CD4-positive, alpha-beta T cell treated with Interleukin-12 subunit alpha and Interleukin-12 subunit beta, for 1 hour (primary cell): ENCODE data around the gene NDUFS6.
"Not testable (repeated sequence)": the region's sequence is repeated elsewhere in the genome, so short reads cannot be mapped to it uniquely, and the experiment has no call there.

ENCODE experiments used
- DNase-seq: peaks from one replicate; pipeline ENCODE4 v3.0.0-alpha.2; 2020

The NDUFS6 gene

GRCh38 chr5:1799110-1799601 is 2.1 kb upstream of the NDUFS6 start:
- DNase-seq: peak; percentile 22

GRCh38 chr5:1799602-1800471 is 1.4 kb upstream of the NDUFS6 start, which contains the start of gene MRPL36:
Gene MRPL36, minus strand, starts transcription at chr5:1799837. Its CDS starts 902 bp downstream, at chr5:1798935.
- DNase-seq: peak; percentile 92

- peak; percentile 57 for DNase-seq
Observed at GRCh38 chr5:1800472-1801221, 560 bp upstream of the NDUFS6 start.

- DNase-seq: no peak
Observed at GRCh38 chr5:1801967-1802295, 724 bp downstream of the NDUFS6 start.

GRCh38 chr5:1803192-1803591 is 2.0 kb downstream of the NDUFS6 start:
- DNase-seq: no peak

- no peak for DNase-seq
Observed at GRCh38 chr5:1804001-1804690, 2.9 kb downstream of the NDUFS6 start.

- DNase-seq: no peak
Observed at GRCh38 chr5:1805326-1805725, 4.1 kb downstream of the NDUFS6 start.

- no peak for DNase-seq
Observed at GRCh38 chr5:1805736-1806135, 4.5 kb downstream of the NDUFS6 start.

GRCh38 chr5:1806199-1806598 is 5.0 kb downstream of the NDUFS6 start:
- DNase-seq: no peak

- DNase-seq: no peak
Observed at GRCh38 chr5:1806974-1807373, 5.8 kb downstream of the NDUFS6 start.

GRCh38 chr5:1807451-1808185 is 6.4 kb downstream of the NDUFS6 start:
- DNase-seq: no peak

GRCh38 chr5:1808439-1808838 is 7.2 kb downstream of the NDUFS6 start:
- DNase-seq: no peak

GRCh38 chr5:1809416-1810035 is 8.3 kb downstream of the NDUFS6 start:
- no peak for DNase-seq

GRCh38 chr5:1810581-1811101 is 9.4 kb downstream of the NDUFS6 start:
- no peak for DNase-seq

- DNase-seq: no peak
Observed at GRCh38 chr5:1814183-1815020, 13.2 kb downstream of the NDUFS6 start.

- no peak for DNase-seq
Observed at GRCh38 chr5:1815071-1815786, 14.0 kb downstream of the NDUFS6 start.

- DNase-seq: no peak
Observed at GRCh38 chr5:1815881-1816292, 14.7 kb downstream of the NDUFS6 start.

- not testable (repeated sequence) for DNase-seq
Observed at GRCh38 chr5:1816495-1817089, 15.4 kb downstream of the NDUFS6 start.

GRCh38 chr5:1817261-1818043 is 16.2 kb downstream of the NDUFS6 start:
- DNase-seq: no peak
